ENCODE data around the gene LRTM2. TPM values are rescaled to one million over a fixed set of nuclear protein-coding genes. Genes with fewer than 3 reads are reported as not detected.

Gene LRTM2
- total RNA-seq, 1 donor from 2014 or later = not detected

GRCh38 chr12:1875608-1876007 is 55.2 kb downstream of the LRTM2 start:
- H3K27me3 ChIP-seq = no peaks in the 10 kb centered on the region
- H3K27ac ChIP-seq = no peak overlapping the region
- no peaks in the 10 kb centered on the region for H3K36me3 ChIP-seq
- H3K4me1 ChIP-seq = no peaks in the 10 kb centered on the region
- TF ChIP-seq CTCF (IDR thresholded peaks at IDR 0.05) = no peak
- no peak for TF ChIP-seq POLR2AphosphoS5 (IDR thresholded peaks at IDR 0.05; ENCODE audit: insufficient read depth in 1 of 2, low read depth in 1 of 2)
- no peak for TF ChIP-seq POLR2A (IDR thresholded peaks at IDR 0.05)
- intact Hi-C loops (cut with DNase I) = no loop called here
- no peak overlapping the region for H3K4me3 ChIP-seq
- peak in 1 of 2 donors; percentile 42 for DNase-seq (ENCODE audit: extremely low spot score in 2 of 2)
- H3K9me3 ChIP-seq = no peaks in the 10 kb centered on the region

DNA sequence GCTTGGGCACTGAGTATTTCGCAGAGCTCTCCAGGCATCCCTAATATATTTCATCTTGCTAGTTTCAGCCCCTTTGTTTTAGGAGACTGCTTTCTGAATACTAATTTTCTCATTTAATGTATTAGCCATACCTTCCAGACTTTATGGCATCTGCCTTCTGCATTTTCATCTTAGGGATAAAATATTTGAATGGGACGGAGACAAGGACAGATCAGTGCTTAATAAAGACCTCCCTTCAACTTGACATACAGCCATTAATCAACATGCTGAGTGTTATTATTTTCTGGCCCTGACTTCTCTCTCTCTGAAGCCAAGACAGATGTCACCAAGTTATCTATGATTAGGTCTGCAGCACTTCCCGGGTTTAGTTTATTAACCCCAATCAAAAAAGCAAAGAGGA is 55.7 kb downstream of the LRTM2 start:
- H3K4me1 ChIP-seq = no peaks in the 10 kb centered on the region
- TF ChIP-seq POLR2A (IDR thresholded peaks at IDR 0.05) (no peak), CTCF (IDR thresholded peaks at IDR 0.05) (no peak), POLR2AphosphoS5 (IDR thresholded peaks at IDR 0.05; ENCODE audit: insufficient read depth in 1 of 2, low read depth in 1 of 2) (no peak)
- H3K27me3 ChIP-seq = no peaks in the 10 kb centered on the region
- no peaks in the 10 kb centered on the region for H3K9me3 ChIP-seq
- no peak overlapping the region for H3K4me3 ChIP-seq
- H3K27ac ChIP-seq = no peak overlapping the region
- no peak for DNase-seq (ENCODE audit: extremely low spot score in 2 of 2)
- intact Hi-C loops (cut with DNase I) = no loop called here
- no peaks in the 10 kb centered on the region for H3K36me3 ChIP-seq

DNA sequence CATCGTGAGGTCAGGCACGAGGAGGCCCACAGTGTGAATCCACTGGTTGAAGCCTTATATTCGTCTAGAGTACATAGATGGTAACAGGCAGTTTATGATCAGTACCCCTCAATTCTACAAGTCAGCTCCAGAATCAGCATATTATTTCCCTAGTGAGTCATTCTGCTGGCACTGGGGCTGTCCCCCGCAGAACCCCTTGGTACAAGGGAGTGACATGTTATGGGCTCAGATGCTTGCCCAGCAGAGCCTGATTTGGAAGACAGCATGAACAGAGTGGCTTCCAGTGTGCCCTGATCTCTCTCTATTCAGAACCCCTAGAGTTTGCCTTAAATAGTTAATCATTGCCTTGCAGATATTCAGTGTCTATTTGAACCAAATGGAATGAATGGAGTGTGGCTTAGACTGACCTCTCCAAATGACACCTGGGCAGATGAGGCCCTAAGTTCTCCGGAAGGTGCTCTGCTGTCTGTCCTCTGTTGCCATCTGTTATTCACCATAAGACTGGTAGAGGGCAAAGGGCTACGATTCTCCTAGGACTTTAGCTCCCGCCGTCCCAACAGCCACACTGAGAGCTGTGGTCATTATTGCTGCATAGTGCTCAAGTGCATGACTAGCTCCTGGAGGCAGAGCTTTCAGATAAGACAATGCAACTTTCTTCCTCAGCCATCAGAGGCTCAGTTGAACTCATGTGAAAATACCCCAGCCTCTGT is 57.0 kb downstream of the LRTM2 start:
- Histone ChIP-seq H3K4me3 (no peak overlapping the region), H3K27ac (no peak overlapping the region), H3K9me3 (no peaks in the 10 kb centered on the region), H3K27me3 (no peaks in the 10 kb centered on the region), H3K36me3 (no peaks in the 10 kb centered on the region), H3K4me1 (no peaks in the 10 kb centered on the region)
- intact Hi-C loops (cut with DNase I) = no loop called here
- peak in 1 of 2 donors; percentile 37 for DNase-seq (ENCODE audit: extremely low spot score in 2 of 2)
- TF ChIP-seq CTCF (IDR thresholded peaks at IDR 0.05) (no peak), POLR2AphosphoS5 (IDR thresholded peaks at IDR 0.05; ENCODE audit: insufficient read depth in 1 of 2, low read depth in 1 of 2) (no peak), POLR2A (IDR thresholded peaks at IDR 0.05) (no peak)

DNA sequence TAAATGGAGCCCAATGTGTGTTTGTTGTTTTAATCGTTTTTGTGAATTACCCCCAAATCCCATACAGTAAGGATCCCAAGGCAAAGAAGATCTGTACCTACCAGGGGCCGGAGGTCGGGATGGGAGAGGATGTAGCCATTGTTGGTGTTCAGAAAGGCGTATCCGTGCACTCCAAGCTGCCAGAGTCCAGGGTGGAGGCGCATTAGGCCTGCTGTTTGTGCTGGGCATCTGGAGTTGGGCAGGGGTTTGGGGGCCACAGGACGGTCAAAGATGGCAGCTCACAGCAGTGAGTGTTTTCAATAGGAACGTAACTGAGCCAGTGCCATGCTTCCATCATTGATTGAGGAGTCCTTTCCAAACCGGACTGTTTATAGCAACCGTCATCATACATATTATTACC is 57.8 kb downstream of the LRTM2 start:
- Histone ChIP-seq H3K27ac (no peak overlapping the region), H3K9me3 (no peaks in the 10 kb centered on the region), H3K4me3 (no peak overlapping the region), H3K36me3 (no peaks in the 10 kb centered on the region), H3K27me3 (no peaks in the 10 kb centered on the region), H3K4me1 (no peaks in the 10 kb centered on the region)
- TF ChIP-seq CTCF (IDR thresholded peaks at IDR 0.05) = no peak
- no peak for TF ChIP-seq POLR2AphosphoS5 (IDR thresholded peaks at IDR 0.05; ENCODE audit: insufficient read depth in 1 of 2, low read depth in 1 of 2)
- no peak for TF ChIP-seq POLR2A (IDR thresholded peaks at IDR 0.05)
- intact Hi-C loops (cut with DNase I) = no loop called here
- peak in 1 of 2 donors; percentile 25 for DNase-seq (ENCODE audit: extremely low spot score in 2 of 2)

DNA sequence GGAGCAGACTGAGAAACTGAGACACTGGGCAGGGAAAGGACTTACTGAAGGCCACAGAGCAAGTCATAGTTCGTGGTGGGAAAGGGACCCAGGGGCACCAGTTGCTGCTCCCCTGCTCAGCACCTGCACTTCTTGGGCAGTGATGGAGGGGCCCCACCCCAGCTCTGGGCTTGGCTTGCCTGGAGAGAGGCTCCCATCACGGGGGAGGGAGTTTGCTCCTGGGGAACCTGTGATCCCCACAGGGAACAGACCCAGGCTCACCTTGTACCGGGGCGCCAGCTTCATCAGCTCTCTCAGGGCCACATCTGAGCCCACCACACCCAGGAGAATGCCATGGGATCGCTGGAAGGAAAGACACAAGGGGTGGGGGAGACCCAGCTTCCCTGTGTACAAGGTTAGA is 58.3 kb downstream of the LRTM2 start:
- Histone ChIP-seq H3K36me3 (no peaks in the 10 kb centered on the region), H3K27ac (no peak overlapping the region), H3K27me3 (no peaks in the 10 kb centered on the region), H3K9me3 (no peaks in the 10 kb centered on the region), H3K4me1 (no peaks in the 10 kb centered on the region), H3K4me3 (no peak overlapping the region)
- intact Hi-C loops (cut with DNase I) = no loop called here
- TF ChIP-seq POLR2AphosphoS5 (IDR thresholded peaks at IDR 0.05; ENCODE audit: insufficient read depth in 1 of 2, low read depth in 1 of 2) = no peak
- TF ChIP-seq CTCF (IDR thresholded peaks at IDR 0.05) = no peak
- TF ChIP-seq POLR2A (IDR thresholded peaks at IDR 0.05) = no peak
- peak in 1 of 2 donors; percentile 62 for DNase-seq (ENCODE audit: extremely low spot score in 2 of 2)

Data from vagina (tissue), 2 donors.